SJSA1 (cell line): ENCODE data around the gene ITPR2. TPM values are rescaled to one million over a fixed set of nuclear protein-coding genes. Genes with fewer than 3 reads are reported as not detected.
"Not testable (repeated sequence)": the region's sequence is repeated elsewhere in the genome, so short reads cannot be mapped to it uniquely, and the experiment has no call there.

Experiments
- DNase-seq, 2 experiments: peaks; one replicate each; pipeline ENCODE4 v3.0.0-alpha.2; 2015 to 2020; ENCODE audit warnings: low spot score in 2 of 2, low read depth in 1 of 2
- H3K27ac ChIP-seq: fragments of 250-450 bp; sonication (Bioruptor Pico); 2 replicates; pipeline ENCODE4 v1.5.1; 2020; ENCODE audit warnings: mild to moderate bottlenecking, moderate library complexity
- H3K27me3 ChIP-seq: fragments of 250-450 bp; sonication (Bioruptor Pico); replicated peaks from 2 replicates; pipeline ENCODE4 v1.5.1; 2020; ENCODE audit warnings: mild to moderate bottlenecking, moderate library complexity
- H3K36me3 ChIP-seq: fragments of 250-450 bp; sonication (Bioruptor Pico); 2 replicates; pipeline ENCODE4 v1.5.1; 2020; ENCODE audit warnings: mild to moderate bottlenecking
- H3K4me1 ChIP-seq: fragments of 250-450 bp; sonication (Bioruptor Pico); replicated peaks from 2 replicates; pipeline ENCODE4 v1.6.1; 2021; ENCODE audit warnings: mild to moderate bottlenecking
- H3K4me3 ChIP-seq: fragments of 250-450 bp; sonication (Bioruptor Pico); 2 replicates; pipeline ENCODE4 v1.5.1; 2020; ENCODE audit warnings: mild to moderate bottlenecking
- H3K9me3 ChIP-seq: fragments of 250-450 bp; sonication (Bioruptor Pico); replicated peaks from 2 replicates; pipeline ENCODE4 v1.5.1; 2020; ENCODE audit warnings: mild to moderate bottlenecking
- total RNA-seq: library from RNA; depleted of rRNA; stranded (reverse); fragments of >200 nt; shearing (Covaris generic); gene quantifications from 2 replicates; pipeline ENCODE4 v1.2.3, GENCODE V29; 2014; rRNA removed

Gene ITPR2
- total RNA-seq = 82.3 and 85.0 TPM in 2 replicates

DNA sequence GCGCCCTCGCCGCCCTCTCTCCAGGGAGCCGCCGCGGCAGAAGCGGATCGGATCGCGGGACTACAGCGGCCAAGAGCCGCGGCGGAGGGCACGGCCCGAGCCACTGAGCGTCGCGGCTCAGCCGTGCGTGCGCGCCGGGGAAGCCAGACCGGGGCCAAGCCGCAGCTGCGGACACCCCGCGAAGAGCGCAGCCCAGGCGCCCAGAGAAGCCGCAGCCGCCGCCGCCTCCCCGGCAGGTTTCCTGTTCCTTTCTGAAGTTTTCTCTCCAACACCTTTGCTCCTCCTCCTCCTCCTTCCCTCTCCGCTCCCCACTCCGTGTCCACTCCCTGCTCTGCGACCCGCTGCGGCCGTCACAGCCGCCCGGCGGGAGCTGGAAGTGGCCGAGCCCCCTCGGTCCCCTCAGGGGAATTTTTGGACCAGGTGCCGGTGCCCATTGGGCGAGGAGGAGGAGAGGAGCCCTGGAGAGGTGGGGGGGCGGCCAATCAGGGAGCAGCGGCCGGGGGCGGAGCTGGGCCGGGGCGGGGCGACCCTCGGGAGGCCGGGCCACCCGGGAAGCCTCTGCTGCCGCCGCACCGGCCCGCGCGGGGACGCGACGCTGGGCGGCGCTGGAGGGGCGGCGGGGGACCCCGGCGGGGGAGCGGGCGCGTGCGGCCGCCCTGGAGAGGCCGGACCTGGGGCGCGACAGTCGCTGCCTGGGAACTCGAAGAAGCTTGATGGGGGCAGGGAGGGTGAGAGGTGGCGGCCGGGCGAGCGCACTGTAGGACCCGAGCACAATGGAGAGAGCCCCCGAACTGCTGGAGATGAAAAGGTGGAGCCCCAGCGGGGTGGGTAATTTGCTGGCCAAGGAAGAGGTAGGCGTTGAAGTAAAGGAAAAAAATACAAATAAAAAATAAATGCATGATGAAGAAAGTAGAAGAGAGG is at the start of gene ITPR2:
TSS of gene ITPR2 (minus strand) at position 373 of the 921 bp plus-strand sequence. CDS start 413 bp downstream, outside the sequence.
- peak within 1 kb of the TSS; percentile 75 for H3K4me3 ChIP-seq
- H3K9me3 ChIP-seq = no peaks in the 10 kb centered on the region
- no peaks in the 10 kb centered on the region for H3K27me3 ChIP-seq
- H3K27ac ChIP-seq = peak within 1 kb of the TSS; percentile 71
- peak; percentile 91 to 95 for DNase-seq
- H3K36me3 ChIP-seq = peaks cover 8% of the 10 kb centered on the region
- H3K4me1 ChIP-seq = peaks cover 18% of the 10 kb centered on the region

DNA sequence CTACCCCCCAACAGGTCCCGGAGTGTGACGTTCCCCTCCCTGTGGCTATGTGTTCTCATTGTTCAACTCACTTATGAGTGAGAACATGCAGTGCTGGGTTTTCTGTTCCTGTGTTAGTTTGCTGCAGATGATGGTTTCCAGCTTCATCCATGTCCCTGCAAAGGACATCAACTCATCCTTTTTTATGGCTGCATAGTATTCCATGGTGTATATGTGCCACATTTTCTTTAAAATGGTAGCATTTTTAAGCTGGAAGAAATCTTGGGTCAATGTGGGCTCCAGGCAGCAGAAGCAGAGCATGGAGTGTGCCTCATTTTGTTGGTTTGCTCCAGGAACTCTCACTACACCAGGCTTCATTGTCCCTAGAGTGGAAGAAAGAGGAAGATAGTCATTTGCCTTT is 47.6 kb upstream of the ITPR2 start:
- no peaks in the 10 kb centered on the region for H3K9me3 ChIP-seq
- no peak for DNase-seq
- no peaks in the 10 kb centered on the region for H3K4me1 ChIP-seq
- H3K4me3 ChIP-seq = no peak overlapping the region
- H3K36me3 ChIP-seq = no peaks in the 10 kb centered on the region
- no peak overlapping the region for H3K27ac ChIP-seq
- peaks cover 3% of the 10 kb centered on the region; the same call in 1 of the 2 replicates for H3K27me3 ChIP-seq

DNA sequence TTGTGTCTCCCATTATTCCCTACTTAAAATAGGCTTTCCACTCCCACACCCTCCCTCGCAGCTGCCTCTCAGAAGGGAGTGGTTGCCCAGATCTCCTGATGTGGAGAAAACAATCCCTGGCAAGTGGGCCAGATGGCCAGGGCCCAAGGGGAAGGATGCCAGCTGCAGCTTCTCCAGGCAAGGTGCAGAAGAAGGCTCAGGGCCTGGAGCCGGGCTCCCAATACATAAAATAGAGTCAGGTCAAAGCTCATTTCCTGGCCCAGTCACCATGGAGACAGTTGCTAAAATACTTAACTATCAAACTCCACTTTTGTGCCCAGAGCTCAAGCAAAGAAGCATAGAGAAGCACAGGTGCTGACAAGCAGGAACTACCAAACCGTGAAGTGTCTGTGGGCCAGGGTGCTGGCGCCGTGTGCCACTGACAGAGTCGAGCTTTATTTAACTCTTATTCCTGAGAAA is 45.7 kb upstream of the ITPR2 start:
- Histone ChIP-seq H3K4me1 (no peaks in the 10 kb centered on the region), H3K27me3 (peaks cover 3% of the 10 kb centered on the region; the same call in 1 of the 2 replicates), H3K36me3 (no peaks in the 10 kb centered on the region), H3K27ac (no peak overlapping the region), H3K9me3 (no peaks in the 10 kb centered on the region), H3K4me3 (no peak overlapping the region)
- DNase-seq = no peak

DNA sequence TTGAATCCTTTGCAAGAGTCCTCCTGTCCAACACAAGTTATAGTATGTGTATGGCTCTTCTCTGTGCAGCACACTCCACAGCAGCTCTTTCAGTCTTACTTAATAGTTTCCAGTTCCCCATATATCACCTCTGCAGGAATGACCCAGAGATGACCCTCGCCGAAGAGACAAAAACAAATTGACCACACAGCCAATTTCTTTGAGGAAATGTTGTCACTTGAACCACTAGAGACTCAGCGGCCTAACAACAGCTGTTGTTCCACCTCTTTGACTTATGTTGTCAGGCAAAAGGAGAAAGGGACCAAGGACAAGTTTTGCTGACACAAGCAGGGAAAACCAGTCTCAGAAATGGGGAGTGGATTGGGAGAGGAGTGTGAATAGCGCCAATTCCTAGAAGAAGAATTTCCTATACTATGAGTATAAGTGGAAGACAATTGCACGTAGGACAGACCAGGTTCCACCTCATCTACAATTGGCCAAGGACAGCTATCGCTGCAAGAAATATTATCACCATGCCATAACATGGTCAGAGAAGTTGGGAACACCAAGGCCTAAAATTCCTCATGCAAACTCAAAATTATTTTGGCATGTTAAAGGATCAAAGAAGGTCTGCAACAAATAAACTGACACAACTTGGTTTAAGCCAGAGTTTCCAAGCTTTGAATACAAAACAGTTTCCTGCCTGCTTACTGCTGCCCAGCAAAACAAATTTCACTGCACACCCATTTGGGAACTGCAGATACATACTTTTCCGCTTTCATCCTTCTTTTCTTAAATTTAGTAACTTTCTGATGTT is 41.7 kb upstream of the ITPR2 start:
- H3K4me3 ChIP-seq = no peak overlapping the region
- DNase-seq = no peak
- H3K27ac ChIP-seq = no peak overlapping the region
- H3K9me3 ChIP-seq = no peaks in the 10 kb centered on the region
- H3K4me1 ChIP-seq = no peaks in the 10 kb centered on the region
- no peaks in the 10 kb centered on the region for H3K27me3 ChIP-seq
- no peaks in the 10 kb centered on the region for H3K36me3 ChIP-seq

DNA sequence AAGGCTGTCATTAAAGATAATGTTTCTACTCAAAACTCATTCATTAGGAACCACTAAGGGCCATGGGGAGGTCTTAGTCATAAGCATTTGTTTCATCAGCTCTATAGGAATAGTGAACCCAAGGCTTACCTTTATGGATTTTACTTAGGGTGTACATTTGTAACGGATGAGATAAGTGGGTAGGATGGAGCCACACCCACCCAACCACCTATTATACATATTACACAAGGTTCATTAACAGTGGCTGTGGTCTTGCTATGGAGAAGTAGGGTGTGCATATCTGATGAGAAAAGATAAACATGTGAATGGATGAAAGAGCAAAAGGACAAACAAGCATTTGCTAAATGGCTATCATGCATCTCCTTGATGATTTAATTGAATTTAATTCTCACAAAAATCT is 39.6 kb upstream of the ITPR2 start:
- no peak overlapping the region for H3K27ac ChIP-seq
- H3K4me3 ChIP-seq = no peak overlapping the region
- H3K36me3 ChIP-seq = no peaks in the 10 kb centered on the region
- no peaks in the 10 kb centered on the region for H3K27me3 ChIP-seq
- no peak for DNase-seq
- no peaks in the 10 kb centered on the region for H3K9me3 ChIP-seq
- H3K4me1 ChIP-seq = no peaks in the 10 kb centered on the region

DNA sequence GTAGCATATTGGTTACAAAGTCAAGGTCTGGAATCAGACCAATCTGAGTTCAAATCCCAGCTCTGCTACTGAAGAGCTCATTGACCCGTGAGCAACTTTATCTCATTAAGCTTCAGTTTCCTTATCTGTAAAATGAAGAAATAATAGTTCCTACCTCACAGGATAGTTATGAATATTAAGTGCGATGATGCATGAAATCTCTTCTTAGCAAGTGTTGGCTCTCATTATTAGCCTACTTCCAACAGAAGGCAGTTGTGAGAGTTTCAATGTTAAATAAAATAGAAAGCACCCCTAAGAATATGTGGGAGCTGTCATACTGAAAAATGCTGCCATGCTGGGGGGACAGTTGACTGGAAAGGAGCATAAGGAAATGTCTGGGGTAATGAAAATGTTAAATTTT is 39.0 kb upstream of the ITPR2 start:
- no peak overlapping the region for H3K27ac ChIP-seq
- no peaks in the 10 kb centered on the region for H3K27me3 ChIP-seq
- no peak overlapping the region for H3K4me3 ChIP-seq
- DNase-seq = no peak
- no peaks in the 10 kb centered on the region for H3K9me3 ChIP-seq
- H3K4me1 ChIP-seq = no peaks in the 10 kb centered on the region
- no peaks in the 10 kb centered on the region for H3K36me3 ChIP-seq

DNA sequence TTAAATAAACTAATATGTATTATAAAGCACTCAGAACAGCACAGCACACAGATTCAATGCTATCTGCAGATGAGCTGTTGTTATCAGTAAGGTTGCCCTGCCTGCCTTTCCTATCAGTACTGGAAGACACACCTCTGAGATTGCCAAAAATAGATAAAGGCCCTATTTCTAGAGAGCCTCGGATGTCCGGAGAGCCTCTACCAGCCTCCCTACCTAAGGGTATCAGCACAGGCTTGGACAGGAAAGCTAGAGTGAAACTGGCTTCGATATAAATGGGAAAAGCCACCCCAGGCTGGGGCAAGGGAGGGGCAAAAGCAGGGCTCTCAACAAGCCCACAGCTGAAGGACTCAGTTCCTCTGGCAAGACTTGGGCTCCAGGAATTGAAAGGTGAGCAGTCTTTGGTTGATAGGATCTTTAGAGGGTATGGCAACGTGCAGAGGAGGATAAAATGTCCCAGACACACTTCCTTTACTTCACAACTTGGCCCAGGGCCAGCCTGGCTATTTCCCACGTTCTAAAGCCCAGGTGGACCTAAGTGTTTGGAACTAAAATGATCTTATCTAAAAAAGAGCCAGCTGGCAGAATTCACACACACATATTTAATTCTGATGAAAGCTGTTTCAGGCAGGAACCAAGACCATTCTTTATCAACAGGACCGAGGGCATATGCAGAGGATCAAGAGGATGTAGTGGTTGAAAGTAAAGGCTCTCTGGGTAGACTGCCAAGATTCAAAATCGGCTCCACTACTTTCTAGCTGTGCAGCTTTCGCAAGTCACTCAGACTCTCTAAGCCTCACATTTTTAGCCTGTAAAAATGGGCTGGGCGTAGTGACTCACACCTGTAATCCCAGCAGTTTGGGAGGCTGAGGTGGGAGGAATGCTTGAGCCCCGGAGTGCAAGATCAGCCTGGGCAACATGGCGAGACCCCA is 37.8 kb upstream of the ITPR2 start:
- no peaks in the 10 kb centered on the region for H3K4me1 ChIP-seq
- no peaks in the 10 kb centered on the region for H3K36me3 ChIP-seq
- no peak for DNase-seq
- H3K4me3 ChIP-seq = no peak overlapping the region
- no peaks in the 10 kb centered on the region for H3K9me3 ChIP-seq
- H3K27me3 ChIP-seq = no peaks in the 10 kb centered on the region
- H3K27ac ChIP-seq = no peak overlapping the region

DNA sequence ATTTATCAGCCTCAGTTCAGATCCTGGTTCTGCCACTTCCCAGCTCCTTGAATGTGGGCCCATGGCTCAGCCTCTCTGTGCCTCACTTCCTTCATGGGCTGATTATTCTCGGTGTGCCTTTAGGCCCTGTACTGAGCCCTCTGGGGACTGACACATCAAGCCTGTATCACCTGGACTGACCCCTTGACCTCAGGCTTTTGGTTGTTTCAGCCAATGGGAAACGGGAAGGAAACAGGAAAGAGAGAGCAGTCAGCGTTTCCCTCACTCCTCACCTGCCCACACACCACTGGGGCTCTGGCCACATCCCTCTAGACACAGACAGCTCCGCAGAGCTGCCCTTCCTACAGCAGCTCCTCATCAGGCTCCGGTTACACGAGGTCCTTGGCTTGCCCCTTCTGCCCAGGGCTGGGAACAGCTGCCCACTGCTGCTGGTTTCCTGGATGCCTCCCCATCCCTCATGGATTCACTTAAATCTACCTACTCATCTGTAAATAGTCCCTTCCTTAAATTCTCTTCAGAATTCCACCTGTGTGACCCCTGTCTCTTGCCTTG is 37.0 kb upstream of the ITPR2 start:
- no peak overlapping the region for H3K27ac ChIP-seq
- H3K36me3 ChIP-seq = no peaks in the 10 kb centered on the region
- H3K9me3 ChIP-seq = no peaks in the 10 kb centered on the region
- DNase-seq = no peak
- H3K4me3 ChIP-seq = no peak overlapping the region
- H3K27me3 ChIP-seq = no peaks in the 10 kb centered on the region
- no peaks in the 10 kb centered on the region for H3K4me1 ChIP-seq

DNA sequence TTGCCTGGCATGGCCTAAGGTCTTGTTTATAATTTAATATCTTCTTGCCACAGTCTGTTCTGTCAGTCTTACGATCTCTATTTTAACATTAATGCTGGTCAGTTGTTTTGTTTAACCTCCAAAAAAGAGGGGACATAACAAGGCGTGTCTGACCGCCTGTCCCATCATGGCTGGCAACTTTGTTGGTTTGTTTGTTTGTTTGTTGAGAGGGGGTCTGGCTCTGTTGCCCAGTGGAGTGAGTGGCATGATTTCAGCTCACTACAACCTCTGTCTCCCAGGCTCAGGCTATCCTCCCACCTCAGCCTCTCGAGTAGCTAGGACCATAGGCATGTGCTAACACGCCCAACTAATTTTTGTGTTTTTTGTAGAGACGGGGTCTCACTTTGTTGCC is 36.1 kb upstream of the ITPR2 start:
- no peaks in the 10 kb centered on the region for H3K4me1 ChIP-seq
- H3K9me3 ChIP-seq = no peaks in the 10 kb centered on the region
- H3K4me3 ChIP-seq = no peak overlapping the region
- no peaks in the 10 kb centered on the region for H3K36me3 ChIP-seq
- H3K27ac ChIP-seq = no peak overlapping the region
- no peaks in the 10 kb centered on the region for H3K27me3 ChIP-seq
- no peak for DNase-seq

DNA sequence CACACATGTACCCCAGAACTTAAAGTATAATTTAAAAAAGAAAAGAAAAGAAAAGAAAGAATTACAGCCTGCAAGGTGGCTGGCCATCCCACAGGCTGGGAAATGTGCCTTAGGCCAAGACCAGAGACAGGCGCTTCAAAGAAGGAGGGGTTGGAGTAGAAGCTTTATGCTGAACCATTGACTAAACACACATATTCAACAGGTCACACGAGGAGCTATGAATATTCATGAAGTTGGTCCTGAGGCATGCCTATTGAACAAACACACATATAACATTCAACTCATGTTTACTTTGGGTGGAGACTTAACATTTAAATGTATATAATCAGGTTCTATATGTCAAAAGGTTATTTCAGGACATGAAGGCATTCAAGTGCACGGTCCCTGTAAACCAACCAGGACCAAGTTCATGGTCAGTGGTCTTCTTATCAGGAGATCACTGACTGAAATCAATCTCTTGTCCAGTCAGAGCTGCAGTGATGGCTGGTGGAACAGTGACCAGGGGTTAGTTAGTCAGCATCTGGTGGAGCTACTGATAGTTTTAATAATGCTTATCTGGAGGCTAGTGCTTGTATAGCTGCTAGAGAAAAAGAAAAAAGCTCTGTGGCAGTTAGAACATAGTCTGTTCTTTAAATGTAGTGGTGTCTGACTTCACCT is 35.6 kb upstream of the ITPR2 start:
- H3K27me3 ChIP-seq = no peaks in the 10 kb centered on the region
- no peaks in the 10 kb centered on the region for H3K9me3 ChIP-seq
- H3K27ac ChIP-seq = no peak overlapping the region
- H3K36me3 ChIP-seq = no peaks in the 10 kb centered on the region
- no peak for DNase-seq
- H3K4me1 ChIP-seq = no peaks in the 10 kb centered on the region
- no peak overlapping the region for H3K4me3 ChIP-seq

DNA sequence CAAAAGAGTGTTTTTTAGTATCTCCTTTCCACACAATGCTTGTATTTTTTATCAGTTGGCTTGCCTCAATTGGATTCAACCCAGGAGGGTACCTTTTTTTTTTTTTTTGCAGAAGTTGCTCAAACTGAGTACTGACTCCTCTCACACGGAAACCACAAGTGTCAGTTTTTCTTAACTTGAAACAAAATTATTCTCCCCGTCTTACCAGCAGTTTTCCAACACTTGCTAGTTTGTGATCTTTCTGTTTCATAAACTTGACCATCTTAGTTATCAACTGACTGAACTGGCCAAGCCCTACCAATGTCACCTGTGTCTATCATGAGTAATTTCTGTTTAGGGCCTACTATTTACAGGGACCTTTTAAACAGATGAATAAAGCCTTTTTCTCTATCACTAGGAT is 34.1 kb upstream of the ITPR2 start:
- H3K4me1 ChIP-seq = no peaks in the 10 kb centered on the region
- H3K4me3 ChIP-seq = no peak overlapping the region
- no peaks in the 10 kb centered on the region for H3K9me3 ChIP-seq
- H3K36me3 ChIP-seq = no peaks in the 10 kb centered on the region
- no peak for DNase-seq
- H3K27ac ChIP-seq = no peak overlapping the region
- H3K27me3 ChIP-seq = no peaks in the 10 kb centered on the region

DNA sequence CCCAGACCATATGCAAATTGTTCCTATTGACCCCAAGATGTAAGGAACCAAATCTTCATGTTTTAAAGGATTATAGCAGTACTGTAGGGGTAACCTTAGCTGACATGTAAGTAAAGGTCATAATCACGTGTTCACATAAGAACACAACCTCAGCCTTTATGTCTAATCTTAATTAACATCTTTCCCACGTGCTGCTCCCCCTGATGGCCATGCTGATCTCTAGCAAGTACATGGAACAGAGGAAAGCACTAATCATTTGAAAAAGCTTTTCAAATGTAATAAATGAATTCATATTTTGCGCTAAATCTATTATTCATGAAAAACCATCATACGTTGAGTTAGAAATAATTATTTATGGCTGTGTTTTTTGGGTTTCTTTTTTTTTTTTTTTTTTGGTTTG is 30.5 kb upstream of the ITPR2 start:
- Histone ChIP-seq H3K36me3 (no peaks in the 10 kb centered on the region), H3K27ac (no peak overlapping the region), H3K4me3 (no peak overlapping the region), H3K4me1 (no peaks in the 10 kb centered on the region), H3K27me3 (no peaks in the 10 kb centered on the region), H3K9me3 (no peaks in the 10 kb centered on the region)
- no peak for DNase-seq

DNA sequence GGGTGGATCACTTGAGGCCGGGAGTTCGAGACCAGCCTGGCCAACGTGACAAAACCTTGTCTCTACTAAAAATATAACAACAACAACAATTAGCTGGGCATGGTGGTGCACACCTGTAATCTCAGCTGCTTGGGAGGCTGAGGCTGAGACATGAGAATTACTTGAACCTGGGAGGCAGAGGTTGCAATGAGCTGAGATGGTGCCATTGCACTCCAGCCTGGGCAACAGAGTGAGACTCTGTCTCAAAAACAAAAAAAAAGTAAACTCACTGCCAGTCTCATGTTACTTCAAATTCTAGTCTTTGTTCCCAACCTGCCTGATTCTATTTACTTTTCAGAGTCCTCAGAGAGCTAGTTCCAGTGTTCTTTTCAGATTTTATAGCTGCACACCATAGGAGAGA is 29.8 kb upstream of the ITPR2 start:
- not testable (repeated sequence) for H3K36me3 ChIP-seq, H3K27ac ChIP-seq, H3K4me3 ChIP-seq, H3K4me1 ChIP-seq, DNase-seq, H3K9me3 ChIP-seq, H3K27me3 ChIP-seq
